ENCODE data around the gene SPATA18. TPM values are rescaled to one million over a fixed set of nuclear protein-coding genes. Genes with fewer than 3 reads are reported as not detected.
A peak's percentile ranks its signal among the peaks of the same experiment; 100 is the strongest.

The SPATA18 gene
- total RNA-seq, 6 experiments from 2014 or later: 6.9 to 12.9 (median 12.0) TPM

- Mint-ChIP-seq H3K4me1 (ENCODE audit: low read depth) (peaks cover 24% of the 10 kb centered on the region), H3K9me3 (no peaks in the 10 kb centered on the region), H3K36me3 (ENCODE audit: low read depth) (no peaks in the 10 kb centered on the region), H3K27me3 (ENCODE audit: insufficient read depth) (no peaks in the 10 kb centered on the region; the same call in 1 of the 2 replicates), H3K4me3 (no peak overlapping the region), H3K27ac (no peak overlapping the region)
- DNase-seq: no peak
- TF ChIP-seq CTCF (IDR thresholded peaks at IDR 0.05): no peak
Observed at GRCh38 chr4:52106660-52107059, 55.6 kb downstream of the SPATA18 start.

- peak; percentile 1 for DNase-seq
- H3K27ac Mint-ChIP-seq: no peak overlapping the region
- no peak for TF ChIP-seq CTCF (IDR thresholded peaks at IDR 0.05)
- H3K27me3 Mint-ChIP-seq (ENCODE audit: insufficient read depth): no peaks in the 10 kb centered on the region; the same call in 1 of the 2 replicates
- H3K9me3 Mint-ChIP-seq: no peaks in the 10 kb centered on the region
- no peak overlapping the region for H3K4me3 Mint-ChIP-seq
- H3K4me1 Mint-ChIP-seq (ENCODE audit: low read depth): peaks cover 24% of the 10 kb centered on the region
- H3K36me3 Mint-ChIP-seq (ENCODE audit: low read depth): no peaks in the 10 kb centered on the region
Observed at GRCh38 chr4:52107336-52107735, 56.2 kb downstream of the SPATA18 start.

GRCh38 chr4:52107745-52108144 is 56.6 kb downstream of the SPATA18 start:
- no peak overlapping the region for H3K27ac Mint-ChIP-seq
- no peaks in the 10 kb centered on the region; the same call in 1 of the 2 replicates for H3K27me3 Mint-ChIP-seq (ENCODE audit: insufficient read depth)
- TF ChIP-seq CTCF (IDR thresholded peaks at IDR 0.05): peak; percentile 46
- H3K9me3 Mint-ChIP-seq: no peaks in the 10 kb centered on the region
- no peak overlapping the region for H3K4me3 Mint-ChIP-seq
- H3K36me3 Mint-ChIP-seq (ENCODE audit: low read depth): no peaks in the 10 kb centered on the region
- peaks cover 19% of the 10 kb centered on the region for H3K4me1 Mint-ChIP-seq (ENCODE audit: low read depth)
- DNase-seq: no peak

- Mint-ChIP-seq H3K27ac (no peak overlapping the region), H3K4me3 (no peak overlapping the region), H3K9me3 (no peaks in the 10 kb centered on the region), H3K27me3 (ENCODE audit: insufficient read depth) (no peaks in the 10 kb centered on the region; the same call in 1 of the 2 replicates), H3K36me3 (ENCODE audit: low read depth) (no peaks in the 10 kb centered on the region), H3K4me1 (ENCODE audit: low read depth) (peaks cover 14% of the 10 kb centered on the region)
- DNase-seq: no peak
- TF ChIP-seq CTCF (IDR thresholded peaks at IDR 0.05): no peak
Observed at GRCh38 chr4:52110171-52110570, 59.1 kb downstream of the SPATA18 start.

- Mint-ChIP-seq H3K27me3 (ENCODE audit: insufficient read depth) (no peaks in the 10 kb centered on the region; the same call in 1 of the 2 replicates), H3K4me1 (ENCODE audit: low read depth) (peaks cover 10% of the 10 kb centered on the region)
Observed at GRCh38 chr4:52111995-52112394, 60.9 kb downstream of the SPATA18 start.

More at GRCh38 chr4:52111995-52112394, 60.9 kb downstream of the SPATA18 start:
- no peak overlapping the region for H3K4me3 Mint-ChIP-seq
- TF ChIP-seq CTCF (IDR thresholded peaks at IDR 0.05): no peak
- H3K9me3 Mint-ChIP-seq: no peaks in the 10 kb centered on the region
- no peak overlapping the region for H3K27ac Mint-ChIP-seq
- DNase-seq: no peak
- H3K36me3 Mint-ChIP-seq (ENCODE audit: low read depth): no peaks in the 10 kb centered on the region

All from HFFc6 (cell line).